Thyroid gland (tissue), 4 donors: ENCODE measurements around the gene LIPN.
"Not testable (repeated sequence)": the region's sequence is repeated elsewhere in the genome, so short reads cannot be mapped to it uniquely, and the experiment has no call there.

Source experiments
- CTCF ChIP-seq, 6 experiments: fragments of 200-600 bp in 3 of 6; fragments of 450-650 bp in 3 of 6; sonication (generic) in 3 of 6; IDR thresholded peaks; one replicate each; pipeline ENCODE4 v1.5.1; 2016 to 2019; ENCODE audit warnings: antibody characterized with exemption in 6 of 6, mild to moderate bottlenecking in 2 of 6, inconsistent platforms in 1 of 6, moderate library complexity in 1 of 6
- POLR2A ChIP-seq, 2 donors: fragments of 450-650 bp; IDR thresholded peaks; one replicate each; pipeline ENCODE4 v1.6.1; 2017; ENCODE audit warnings: antibody characterized with exemption in 2 of 2, mild to moderate bottlenecking in 2 of 2, moderate library complexity in 1 of 2

GRCh38 chr10:88741921-88742320, 17.9 kb upstream of the LIPN start:
- TF ChIP-seq CTCF, POLR2A (IDR thresholded peaks at IDR 0.05): not testable (repeated sequence)
